WTC11 (cell line): ENCODE data around the gene SLC25A48. TPM values are rescaled to one million over a fixed set of nuclear protein-coding genes. Genes with fewer than 3 reads are reported as not detected.

Source experiments
- ATAC-seq: fragments of 200-7000 bp; cut with Tn5 transposase; 2 replicates; pipeline ENCODE4 v1.10.0; 2021; ENCODE audit warnings: mild to moderate bottlenecking, moderate library complexity
- CTCF ChIA-PET: fragments of 300-600 bp; sonication (Branson Sonifier 250); formaldehyde crosslinking; loops from one replicate; lab custom pipeline; 2021; ENCODE audit warnings: antibody characterized with exemption; lab: Charles Lee
- POLR2A ChIA-PET: fragments of 350-600 bp; sonication (Branson Sonifier 250); formaldehyde crosslinking; loops from one replicate; lab custom pipeline; 2021; ENCODE audit warnings: antibody characterized with exemption; lab: Charles Lee
- DNase-seq: peaks from one replicate; pipeline ENCODE4 v3.0.0; 2021; ENCODE audit warnings: low spot score
- H3K27ac Mint-ChIP-seq: 2 replicates; pipeline ENCODE4 v1.8.0; 2021; ENCODE audit warnings: mixed read lengths
- H3K27me3 Mint-ChIP-seq: 2 replicates; pipeline ENCODE4 v1.8.0; 2021; ENCODE audit warnings: low read depth, mild to moderate bottlenecking, moderate library complexity, mixed read lengths
- H3K36me3 Mint-ChIP-seq: 2 replicates; pipeline ENCODE4 v1.8.0; 2021; ENCODE audit warnings: mixed read lengths
- H3K4me1 Mint-ChIP-seq: 2 replicates; pipeline ENCODE4 v1.8.0; 2022; ENCODE audit warnings: mixed read lengths
- H3K4me3 Mint-ChIP-seq: 2 replicates; pipeline ENCODE4 v1.8.0; 2021; ENCODE audit warnings: mild to moderate bottlenecking, moderate library complexity, mixed read lengths
- H3K9me3 Mint-ChIP-seq: 2 replicates; pipeline ENCODE4 v1.8.0; 2021; ENCODE audit warnings: mixed read lengths
- E2F1 ChIP-seq: sonication (generic); formaldehyde crosslinking; IDR thresholded peaks from 2 replicates; pipeline ENCODE4 v1.8.0; 2022; ENCODE audit warnings: mild to moderate bottlenecking, missing genetic modification reagents
- GABPB1 ChIP-seq: sonication (generic); formaldehyde crosslinking; IDR thresholded peaks from 2 replicates; pipeline ENCODE4 v1.8.1; 2023; ENCODE audit warnings: mild to moderate bottlenecking, missing genetic modification reagents
- IRF1 ChIP-seq: sonication (generic); formaldehyde crosslinking; IDR thresholded peaks from 2 replicates; pipeline ENCODE4 v1.8.0; 2023; ENCODE audit warnings: missing genetic modification reagents
- KAT7 ChIP-seq: sonication (generic); formaldehyde crosslinking; IDR thresholded peaks from 2 replicates; pipeline ENCODE4 v1.8.1; 2023; ENCODE audit warnings: missing genetic modification reagents, mild to moderate bottlenecking, borderline replicate concordance
- MXD4 ChIP-seq: fragments of 250-450 bp; sonication (Bioruptor Pico); IDR thresholded peaks from 2 replicates; pipeline ENCODE4 v1.8.0; 2021; ENCODE audit warnings: mild to moderate bottlenecking, moderate library complexity, borderline replicate concordance
- MYBL2 ChIP-seq: sonication (generic); formaldehyde crosslinking; IDR thresholded peaks from 2 replicates; pipeline ENCODE4 v1.8.1; 2023; ENCODE audit warnings: mild to moderate bottlenecking, moderate library complexity, missing genetic modification reagents
- NFE2L1 ChIP-seq: sonication (generic); formaldehyde crosslinking; IDR thresholded peaks from 2 replicates; pipeline ENCODE4 v1.8.1; 2023; ENCODE audit warnings: missing genetic modification reagents
- NR1H2 ChIP-seq: sonication (generic); formaldehyde crosslinking; IDR thresholded peaks from 2 replicates; pipeline ENCODE4 v1.9.0; 2021; ENCODE audit warnings: mild to moderate bottlenecking, moderate library complexity, missing genetic modification reagents
- NR2C2 ChIP-seq: sonication (generic); formaldehyde crosslinking; IDR thresholded peaks from 2 replicates; pipeline ENCODE4 v1.8.0; 2022; ENCODE audit warnings: mild to moderate bottlenecking, missing genetic modification reagents
- RELA ChIP-seq: sonication (generic); formaldehyde crosslinking; IDR thresholded peaks from 2 replicates; pipeline ENCODE4 v1.8.1; 2022; ENCODE audit warnings: missing genetic modification reagents, mild to moderate bottlenecking, borderline replicate concordance
- SP1 ChIP-seq: sonication (generic); formaldehyde crosslinking; conservative IDR thresholded peaks from 2 replicates; pipeline ENCODE4 v1.8.1; 2022; ENCODE audit warnings: missing genetic modification reagents
- TEAD1 ChIP-seq: sonication (generic); formaldehyde crosslinking; IDR thresholded peaks from 2 replicates; pipeline ENCODE4 v1.8.0; 2022; ENCODE audit warnings: mild to moderate bottlenecking, missing genetic modification reagents
- TP53 ChIP-seq: sonication (generic); formaldehyde crosslinking; IDR thresholded peaks from 2 replicates; pipeline ENCODE4 v1.8.1; 2023; ENCODE audit warnings: mild to moderate bottlenecking, missing genetic modification reagents
- ZNF532 ChIP-seq: fragments of 250-450 bp; sonication (Bioruptor Pico); IDR thresholded peaks from 2 replicates; pipeline ENCODE4 v1.9.0; 2021; ENCODE audit warnings: mild to moderate bottlenecking, borderline replicate concordance
- total RNA-seq: library from RNA; stranded (reverse); gene quantifications from 3 replicates; pipeline ENCODE4 v1.2.3, GENCODE V29; 2021
- TF ChIP-seq, protein P1 (sequence below): sonication (generic); formaldehyde crosslinking; IDR thresholded peaks from 2 replicates; pipeline ENCODE4 v1.8.0; 2022; ENCODE audit warnings: mild to moderate bottlenecking, missing genetic modification reagents
- TF ChIP-seq, protein P2 (sequence below): sonication (generic); formaldehyde crosslinking; IDR thresholded peaks from 2 replicates; pipeline ENCODE4 v1.8.1; 2022; ENCODE audit warnings: low read depth, missing genetic modification reagents, borderline replicate concordance
- TF ChIP-seq, protein P3 (sequence below): sonication (generic); formaldehyde crosslinking; IDR thresholded peaks from 2 replicates; pipeline ENCODE4 v1.8.1; 2023; ENCODE audit warnings: mild to moderate bottlenecking, missing genetic modification reagents, borderline replicate concordance
- TF ChIP-seq, protein P4 (sequence below): fragments of 250-450 bp; sonication (Bioruptor Pico); IDR thresholded peaks from 2 replicates; pipeline ENCODE4 v2.1.2; 2022; ENCODE audit warnings: mild to moderate bottlenecking, moderate library complexity

SLC25A48 gene
- total RNA-seq, 1 experiment from 2014 or later: 1.1 TPM

DNA sequence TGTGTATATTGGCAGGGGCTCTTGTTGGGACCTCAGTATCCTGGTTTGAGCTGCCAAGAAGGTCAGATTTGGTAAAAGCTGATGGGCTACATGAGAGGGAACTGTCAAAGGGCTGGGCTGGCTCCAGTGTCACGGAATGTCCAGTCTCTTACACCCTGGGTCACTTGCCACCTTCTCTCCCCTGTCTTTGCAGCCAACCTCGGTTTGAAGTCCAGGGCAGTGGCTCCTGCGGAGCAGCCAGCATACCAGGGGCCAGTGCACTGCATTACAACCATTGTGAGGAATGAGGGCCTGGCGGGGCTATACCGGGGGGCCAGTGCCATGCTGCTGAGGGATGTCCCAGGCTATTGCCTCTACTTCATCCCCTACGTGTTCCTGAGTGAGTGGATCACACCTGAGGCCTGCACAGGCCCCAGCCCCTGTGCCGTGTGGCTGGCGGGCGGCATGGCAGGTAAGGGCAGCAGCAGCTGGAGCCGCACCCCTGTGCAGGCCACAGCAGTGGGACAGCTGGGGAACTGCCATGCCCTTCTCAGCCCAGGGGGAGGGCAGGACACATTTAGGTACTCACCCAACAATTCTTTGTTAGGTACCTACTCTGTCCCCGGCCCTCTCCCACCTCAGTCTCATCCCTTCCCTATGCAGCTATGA lies 36.9 kb downstream of the SLC25A48 start:
- ChIA-PET CTCF (interaction anchor here (1.4 to 1.8 kb wide), 2 partner anchors 11 to 36 kb away, joined by 4 to 5 read pairs; partner anchors contain the start of gene SLC25A48), POLR2A (no interaction called here)
- no peaks in the 10 kb centered on the region for H3K4me1 Mint-ChIP-seq
- no peaks in the 10 kb centered on the region; the same call in 1 of the 2 replicates for H3K27me3 Mint-ChIP-seq
- no peak for TF ChIP-seq RELA (CRISPR knock-in tag)
- TF ChIP-seq NR1H2: no peak
- no peak for TF ChIP-seq NFE2L1
- TF ChIP-seq TP53 (CRISPR knock-in tag): no peak
- TF ChIP-seq SP1 (CRISPR knock-in tag): no peak
- no peak for TF ChIP-seq E2F1 (CRISPR knock-in tag)
- no peak for TF ChIP-seq IRF1 (CRISPR knock-in tag)
- TF ChIP-seq MYBL2 (CRISPR knock-in tag): no peak
- TF ChIP-seq, protein P1, sequence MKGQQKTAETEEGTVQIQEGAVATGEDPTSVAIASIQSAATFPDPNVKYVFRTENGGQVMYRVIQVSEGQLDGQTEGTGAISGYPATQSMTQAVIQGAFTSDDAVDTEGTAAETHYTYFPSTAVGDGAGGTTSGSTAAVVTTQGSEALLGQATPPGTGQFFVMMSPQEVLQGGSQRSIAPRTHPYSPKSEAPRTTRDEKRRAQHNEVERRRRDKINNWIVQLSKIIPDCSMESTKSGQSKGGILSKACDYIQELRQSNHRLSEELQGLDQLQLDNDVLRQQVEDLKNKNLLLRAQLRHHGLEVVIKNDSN: no peak
- TF ChIP-seq, protein P2, sequence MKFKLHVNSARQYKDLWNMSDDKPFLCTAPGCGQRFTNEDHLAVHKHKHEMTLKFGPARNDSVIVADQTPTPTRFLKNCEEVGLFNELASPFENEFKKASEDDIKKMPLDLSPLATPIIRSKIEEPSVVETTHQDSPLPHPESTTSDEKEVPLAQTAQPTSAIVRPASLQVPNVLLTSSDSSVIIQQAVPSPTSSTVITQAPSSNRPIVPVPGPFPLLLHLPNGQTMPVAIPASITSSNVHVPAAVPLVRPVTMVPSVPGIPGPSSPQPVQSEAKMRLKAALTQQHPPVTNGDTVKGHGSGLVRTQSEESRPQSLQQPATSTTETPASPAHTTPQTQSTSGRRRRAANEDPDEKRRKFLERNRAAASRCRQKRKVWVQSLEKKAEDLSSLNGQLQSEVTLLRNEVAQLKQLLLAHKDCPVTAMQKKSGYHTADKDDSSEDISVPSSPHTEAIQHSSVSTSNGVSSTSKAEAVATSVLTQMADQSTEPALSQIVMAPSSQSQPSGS (CRISPR knock-in tag): no peak
- TF ChIP-seq ZNF532 (CRISPR knock-in tag): no peak
- TF ChIP-seq, protein P3, sequence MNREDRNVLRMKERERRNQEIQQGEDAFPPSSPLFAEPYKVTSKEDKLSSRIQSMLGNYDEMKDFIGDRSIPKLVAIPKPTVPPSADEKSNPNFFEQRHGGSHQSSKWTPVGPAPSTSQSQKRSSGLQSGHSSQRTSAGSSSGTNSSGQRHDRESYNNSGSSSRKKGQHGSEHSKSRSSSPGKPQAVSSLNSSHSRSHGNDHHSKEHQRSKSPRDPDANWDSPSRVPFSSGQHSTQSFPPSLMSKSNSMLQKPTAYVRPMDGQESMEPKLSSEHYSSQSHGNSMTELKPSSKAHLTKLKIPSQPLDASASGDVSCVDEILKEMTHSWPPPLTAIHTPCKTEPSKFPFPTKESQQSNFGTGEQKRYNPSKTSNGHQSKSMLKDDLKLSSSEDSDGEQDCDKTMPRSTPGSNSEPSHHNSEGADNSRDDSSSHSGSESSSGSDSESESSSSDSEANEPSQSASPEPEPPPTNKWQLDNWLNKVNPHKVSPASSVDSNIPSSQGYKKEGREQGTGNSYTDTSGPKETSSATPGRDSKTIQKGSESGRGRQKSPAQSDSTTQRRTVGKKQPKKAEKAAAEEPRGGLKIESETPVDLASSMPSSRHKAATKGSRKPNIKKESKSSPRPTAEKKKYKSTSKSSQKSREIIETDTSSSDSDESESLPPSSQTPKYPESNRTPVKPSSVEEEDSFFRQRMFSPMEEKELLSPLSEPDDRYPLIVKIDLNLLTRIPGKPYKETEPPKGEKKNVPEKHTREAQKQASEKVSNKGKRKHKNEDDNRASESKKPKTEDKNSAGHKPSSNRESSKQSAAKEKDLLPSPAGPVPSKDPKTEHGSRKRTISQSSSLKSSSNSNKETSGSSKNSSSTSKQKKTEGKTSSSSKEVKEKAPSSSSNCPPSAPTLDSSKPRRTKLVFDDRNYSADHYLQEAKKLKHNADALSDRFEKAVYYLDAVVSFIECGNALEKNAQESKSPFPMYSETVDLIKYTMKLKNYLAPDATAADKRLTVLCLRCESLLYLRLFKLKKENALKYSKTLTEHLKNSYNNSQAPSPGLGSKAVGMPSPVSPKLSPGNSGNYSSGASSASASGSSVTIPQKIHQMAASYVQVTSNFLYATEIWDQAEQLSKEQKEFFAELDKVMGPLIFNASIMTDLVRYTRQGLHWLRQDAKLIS (CRISPR knock-in tag): no peak
- TF ChIP-seq TEAD1 (CRISPR knock-in tag): no peak
- TF ChIP-seq GABPB1: no peak
- TF ChIP-seq NR2C2 (CRISPR knock-in tag): no peak
- TF ChIP-seq, protein P4, sequence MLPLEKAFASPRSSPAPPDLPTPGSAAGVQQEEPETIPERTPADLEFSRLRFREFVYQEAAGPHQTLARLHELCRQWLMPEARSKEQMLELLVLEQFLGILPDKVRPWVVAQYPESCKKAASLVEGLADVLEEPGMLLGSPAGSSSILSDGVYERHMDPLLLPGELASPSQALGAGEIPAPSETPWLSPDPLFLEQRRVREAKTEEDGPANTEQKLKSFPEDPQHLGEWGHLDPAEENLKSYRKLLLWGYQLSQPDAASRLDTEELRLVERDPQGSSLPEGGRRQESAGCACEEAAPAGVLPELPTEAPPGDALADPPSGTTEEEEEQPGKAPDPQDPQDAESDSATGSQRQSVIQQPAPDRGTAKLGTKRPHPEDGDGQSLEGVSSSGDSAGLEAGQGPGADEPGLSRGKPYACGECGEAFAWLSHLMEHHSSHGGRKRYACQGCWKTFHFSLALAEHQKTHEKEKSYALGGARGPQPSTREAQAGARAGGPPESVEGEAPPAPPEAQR (CRISPR knock-in tag): no peak
- TF ChIP-seq KAT7 (CRISPR knock-in tag): no peak
- TF ChIP-seq MXD4 (CRISPR knock-in tag): no peak
- DNase-seq: no peak
- H3K27ac Mint-ChIP-seq: no peak overlapping the region
- ATAC-seq: no peak
- H3K36me3 Mint-ChIP-seq: no peaks in the 10 kb centered on the region
- H3K9me3 Mint-ChIP-seq: no peaks in the 10 kb centered on the region
- H3K4me3 Mint-ChIP-seq: no peak overlapping the region
